ENCODE results near the gene RARB. TPM values are rescaled to one million over a fixed set of nuclear protein-coding genes. Genes with fewer than 3 reads are reported as not detected.

RARB gene
- total and polyA plus RNA-seq, 2 experiments from 2014 or later: 0.14 to 0.42 TPM

DNA sequence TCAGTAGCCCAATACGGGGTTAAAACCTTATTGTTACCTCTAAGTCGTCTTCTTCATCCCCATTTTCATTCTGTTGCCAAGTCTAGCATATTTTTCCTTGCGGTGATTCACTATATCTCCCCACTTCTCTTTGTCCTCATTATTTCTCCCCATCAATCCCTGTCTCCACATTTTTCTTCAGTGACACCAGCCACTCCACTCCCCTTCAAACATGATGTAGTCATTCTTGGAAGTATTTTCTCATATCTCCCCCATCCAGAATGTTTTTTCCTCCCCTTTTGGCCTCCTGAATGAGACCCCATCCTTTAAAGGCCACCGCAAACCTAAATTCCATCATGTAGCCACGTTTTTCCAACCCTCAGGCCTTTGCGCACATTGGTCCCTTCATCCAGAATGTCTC is 130.7 kb downstream of the RARB start:
- no peaks in the 10 kb centered on the region for H4K20me1 ChIP-seq (replicated peaks; ENCODE audit: insufficient read depth)
- H3K9me2 ChIP-seq (ENCODE audit: insufficient read depth): peaks cover 6% of the 10 kb centered on the region; the same call in 1 of the 2 replicates
- H3K4me2 ChIP-seq: no peak overlapping the region
- no peaks in the 10 kb centered on the region for H3K27me3 Mint-ChIP-seq (ENCODE audit: insufficient read depth, low read depth, poor library complexity)
- no peak overlapping the region for H3K4me3 ChIP-seq
- peaks cover 3% of the 10 kb centered on the region; the same call in 2 of the 3 replicates for H3K4me1 Mint-ChIP-seq
- H2AFZ ChIP-seq: no peak overlapping the region
- no peak overlapping the region for H3K27ac Mint-ChIP-seq
- ATAC-seq: no peak
- H3K36me3 ChIP-seq (ENCODE audit: insufficient read depth): no peaks in the 10 kb centered on the region
- no peaks in the 10 kb centered on the region for H3K79me2 ChIP-seq (replicated peaks; ENCODE audit: insufficient read depth)
- no peak overlapping the region for H3K27ac ChIP-seq (ENCODE audit: low read depth)
- no peaks in the 10 kb centered on the region for H3K4me1 ChIP-seq (ENCODE audit: insufficient read depth)
- H3F3A ChIP-seq (replicated peaks; ENCODE audit: low read depth): no peaks in the 10 kb centered on the region
- no peak for DNase-seq (ENCODE audit: low spot score)
- no peaks in the 10 kb centered on the region for H3K9me3 Mint-ChIP-seq
- TF ChIP-seq ZNF114 (CRISPR knock-in tag; IDR thresholded peaks at IDR 0.05) (no peak), CREB1 (CRISPR knock-in tag; IDR thresholded peaks at IDR 0.05; ENCODE audit: low read depth) (no peak), JUNB (IDR thresholded peaks at IDR 0.05; ENCODE audit: unreplicated experiment) (no peak), ETS1 (IDR thresholded peaks at IDR 0.05) (no peak), STAT1 (IDR thresholded peaks at IDR 0.05; ENCODE audit: unreplicated experiment) (no peak), POLR2AphosphoS5 (IDR thresholded peaks at IDR 0.05; ENCODE audit: low read depth) (no peak), ZNF331 (CRISPR knock-in tag; IDR thresholded peaks at IDR 0.05; ENCODE audit: low read depth) (no peak), EZH2phosphoT487 (IDR thresholded peaks at IDR 0.05; ENCODE audit: unreplicated experiment) (no peak), NANOG (IDR thresholded peaks at IDR 0.05; ENCODE audit: borderline replicate concordance) (no peak), EZH2 (IDR thresholded peaks at IDR 0.05; ENCODE audit: low read depth, unreplicated experiment) (no peak)
- TF ChIP-seq, protein P1, sequence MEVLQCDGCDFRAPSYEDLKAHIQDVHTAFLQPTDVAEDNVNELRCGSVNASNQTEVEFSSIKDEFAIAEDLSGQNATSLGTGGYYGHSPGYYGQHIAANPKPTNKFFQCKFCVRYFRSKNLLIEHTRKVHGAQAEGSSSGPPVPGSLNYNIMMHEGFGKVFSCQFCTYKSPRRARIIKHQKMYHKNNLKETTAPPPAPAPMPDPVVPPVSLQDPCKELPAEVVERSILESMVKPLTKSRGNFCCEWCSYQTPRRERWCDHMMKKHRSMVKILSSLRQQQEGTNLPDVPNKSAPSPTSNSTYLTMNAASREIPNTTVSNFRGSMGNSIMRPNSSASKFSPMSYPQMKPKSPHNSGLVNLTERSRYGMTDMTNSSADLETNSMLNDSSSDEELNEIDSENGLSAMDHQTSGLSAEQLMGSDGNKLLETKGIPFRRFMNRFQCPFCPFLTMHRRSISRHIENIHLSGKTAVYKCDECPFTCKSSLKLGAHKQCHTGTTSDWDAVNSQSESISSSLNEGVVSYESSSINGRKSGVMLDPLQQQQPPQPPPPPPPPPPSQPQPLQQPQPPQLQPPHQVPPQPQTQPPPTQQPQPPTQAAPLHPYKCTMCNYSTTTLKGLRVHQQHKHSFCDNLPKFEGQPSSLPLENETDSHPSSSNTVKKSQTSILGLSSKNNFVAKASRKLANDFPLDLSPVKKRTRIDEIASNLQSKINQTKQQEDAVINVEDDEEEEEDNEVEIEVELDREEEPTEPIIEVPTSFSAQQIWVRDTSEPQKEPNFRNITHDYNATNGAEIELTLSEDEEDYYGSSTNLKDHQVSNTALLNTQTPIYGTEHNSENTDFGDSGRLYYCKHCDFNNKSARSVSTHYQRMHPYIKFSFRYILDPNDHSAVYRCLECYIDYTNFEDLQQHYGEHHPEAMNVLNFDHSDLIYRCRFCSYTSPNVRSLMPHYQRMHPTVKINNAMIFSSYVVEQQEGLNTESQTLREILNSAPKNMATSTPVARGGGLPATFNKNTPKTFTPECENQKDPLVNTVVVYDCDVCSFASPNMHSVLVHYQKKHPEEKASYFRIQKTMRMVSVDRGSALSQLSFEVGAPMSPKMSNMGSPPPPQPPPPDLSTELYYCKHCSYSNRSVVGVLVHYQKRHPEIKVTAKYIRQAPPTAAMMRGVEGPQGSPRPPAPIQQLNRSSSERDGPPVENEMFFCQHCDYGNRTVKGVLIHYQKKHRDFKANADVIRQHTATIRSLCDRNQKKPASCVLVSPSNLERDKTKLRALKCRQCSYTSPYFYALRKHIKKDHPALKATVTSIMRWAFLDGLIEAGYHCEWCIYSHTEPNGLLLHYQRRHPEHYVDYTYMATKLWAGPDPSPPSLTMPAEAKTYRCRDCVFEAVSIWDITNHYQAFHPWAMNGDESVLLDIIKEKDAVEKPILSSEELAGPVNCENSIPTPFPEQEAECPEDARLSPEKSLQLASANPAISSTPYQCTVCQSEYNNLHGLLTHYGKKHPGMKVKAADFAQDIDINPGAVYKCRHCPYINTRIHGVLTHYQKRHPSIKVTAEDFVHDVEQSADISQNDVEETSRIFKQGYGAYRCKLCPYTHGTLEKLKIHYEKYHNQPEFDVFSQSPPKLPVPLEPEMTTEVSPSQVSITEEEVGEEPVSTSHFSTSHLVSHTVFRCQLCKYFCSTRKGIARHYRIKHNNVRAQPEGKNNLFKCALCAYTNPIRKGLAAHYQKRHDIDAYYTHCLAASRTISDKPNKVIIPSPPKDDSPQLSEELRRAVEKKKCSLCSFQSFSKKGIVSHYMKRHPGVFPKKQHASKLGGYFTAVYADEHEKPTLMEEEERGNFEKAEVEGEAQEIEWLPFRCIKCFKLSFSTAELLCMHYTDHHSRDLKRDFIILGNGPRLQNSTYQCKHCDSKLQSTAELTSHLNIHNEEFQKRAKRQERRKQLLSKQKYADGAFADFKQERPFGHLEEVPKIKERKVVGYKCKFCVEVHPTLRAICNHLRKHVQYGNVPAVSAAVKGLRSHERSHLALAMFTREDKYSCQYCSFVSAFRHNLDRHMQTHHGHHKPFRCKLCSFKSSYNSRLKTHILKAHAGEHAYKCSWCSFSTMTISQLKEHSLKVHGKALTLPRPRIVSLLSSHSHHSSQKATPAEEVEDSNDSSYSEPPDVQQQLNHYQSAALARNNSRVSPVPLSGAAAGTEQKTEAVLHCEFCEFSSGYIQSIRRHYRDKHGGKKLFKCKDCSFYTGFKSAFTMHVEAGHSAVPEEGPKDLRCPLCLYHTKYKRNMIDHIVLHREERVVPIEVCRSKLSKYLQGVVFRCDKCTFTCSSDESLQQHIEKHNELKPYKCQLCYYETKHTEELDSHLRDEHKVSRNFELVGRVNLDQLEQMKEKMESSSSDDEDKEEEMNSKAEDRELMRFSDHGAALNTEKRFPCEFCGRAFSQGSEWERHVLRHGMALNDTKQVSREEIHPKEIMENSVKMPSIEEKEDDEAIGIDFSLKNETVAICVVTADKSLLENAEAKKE (CRISPR knock-in tag; IDR thresholded peaks at IDR 0.05): no peak
- TF ChIP-seq, protein P2, sequence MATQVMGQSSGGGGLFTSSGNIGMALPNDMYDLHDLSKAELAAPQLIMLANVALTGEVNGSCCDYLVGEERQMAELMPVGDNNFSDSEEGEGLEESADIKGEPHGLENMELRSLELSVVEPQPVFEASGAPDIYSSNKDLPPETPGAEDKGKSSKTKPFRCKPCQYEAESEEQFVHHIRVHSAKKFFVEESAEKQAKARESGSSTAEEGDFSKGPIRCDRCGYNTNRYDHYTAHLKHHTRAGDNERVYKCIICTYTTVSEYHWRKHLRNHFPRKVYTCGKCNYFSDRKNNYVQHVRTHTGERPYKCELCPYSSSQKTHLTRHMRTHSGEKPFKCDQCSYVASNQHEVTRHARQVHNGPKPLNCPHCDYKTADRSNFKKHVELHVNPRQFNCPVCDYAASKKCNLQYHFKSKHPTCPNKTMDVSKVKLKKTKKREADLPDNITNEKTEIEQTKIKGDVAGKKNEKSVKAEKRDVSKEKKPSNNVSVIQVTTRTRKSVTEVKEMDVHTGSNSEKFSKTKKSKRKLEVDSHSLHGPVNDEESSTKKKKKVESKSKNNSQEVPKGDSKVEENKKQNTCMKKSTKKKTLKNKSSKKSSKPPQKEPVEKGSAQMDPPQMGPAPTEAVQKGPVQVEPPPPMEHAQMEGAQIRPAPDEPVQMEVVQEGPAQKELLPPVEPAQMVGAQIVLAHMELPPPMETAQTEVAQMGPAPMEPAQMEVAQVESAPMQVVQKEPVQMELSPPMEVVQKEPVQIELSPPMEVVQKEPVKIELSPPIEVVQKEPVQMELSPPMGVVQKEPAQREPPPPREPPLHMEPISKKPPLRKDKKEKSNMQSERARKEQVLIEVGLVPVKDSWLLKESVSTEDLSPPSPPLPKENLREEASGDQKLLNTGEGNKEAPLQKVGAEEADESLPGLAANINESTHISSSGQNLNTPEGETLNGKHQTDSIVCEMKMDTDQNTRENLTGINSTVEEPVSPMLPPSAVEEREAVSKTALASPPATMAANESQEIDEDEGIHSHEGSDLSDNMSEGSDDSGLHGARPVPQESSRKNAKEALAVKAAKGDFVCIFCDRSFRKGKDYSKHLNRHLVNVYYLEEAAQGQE (IDR thresholded peaks at IDR 0.05; ENCODE audit: unreplicated experiment): no peak
- TF ChIP-seq, protein P3, sequence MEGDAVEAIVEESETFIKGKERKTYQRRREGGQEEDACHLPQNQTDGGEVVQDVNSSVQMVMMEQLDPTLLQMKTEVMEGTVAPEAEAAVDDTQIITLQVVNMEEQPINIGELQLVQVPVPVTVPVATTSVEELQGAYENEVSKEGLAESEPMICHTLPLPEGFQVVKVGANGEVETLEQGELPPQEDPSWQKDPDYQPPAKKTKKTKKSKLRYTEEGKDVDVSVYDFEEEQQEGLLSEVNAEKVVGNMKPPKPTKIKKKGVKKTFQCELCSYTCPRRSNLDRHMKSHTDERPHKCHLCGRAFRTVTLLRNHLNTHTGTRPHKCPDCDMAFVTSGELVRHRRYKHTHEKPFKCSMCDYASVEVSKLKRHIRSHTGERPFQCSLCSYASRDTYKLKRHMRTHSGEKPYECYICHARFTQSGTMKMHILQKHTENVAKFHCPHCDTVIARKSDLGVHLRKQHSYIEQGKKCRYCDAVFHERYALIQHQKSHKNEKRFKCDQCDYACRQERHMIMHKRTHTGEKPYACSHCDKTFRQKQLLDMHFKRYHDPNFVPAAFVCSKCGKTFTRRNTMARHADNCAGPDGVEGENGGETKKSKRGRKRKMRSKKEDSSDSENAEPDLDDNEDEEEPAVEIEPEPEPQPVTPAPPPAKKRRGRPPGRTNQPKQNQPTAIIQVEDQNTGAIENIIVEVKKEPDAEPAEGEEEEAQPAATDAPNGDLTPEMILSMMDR (conservative IDR thresholded peaks at IDR 0.05; ENCODE audit: low read depth in 2 of 2): no peak
- no peaks in the 10 kb centered on the region for H3K27me3 ChIP-seq (ENCODE audit: insufficient read depth)
- H3K4me3 Mint-ChIP-seq: no peak overlapping the region
- no peaks in the 10 kb centered on the region for H3K36me3 Mint-ChIP-seq (ENCODE audit: low read depth)

Data from GM23338 (cell line).